Fibroblast of lung (primary cell): ENCODE measurements around the gene FTCDNL1.

Experiments
- CTCF ChIP-seq, 2 donors: IDR thresholded peaks in 1 of 2; conservative IDR thresholded peaks in 1 of 2; 1 replicate in 1 of 2; 2 replicates in 1 of 2; pipeline ENCODE4 v1.5.1; 2011 to 2012; ENCODE audit warnings: low read length in 2 of 2, control low read depth in 1 of 2, inconsistent platforms in 1 of 2, low read depth in 1 of 2, mild to moderate bottlenecking in 1 of 2
- EZH2 ChIP-seq: IDR thresholded peaks from 2 replicates; pipeline ENCODE4 v1.5.1; 2012; ENCODE audit warnings: low read length, control low read depth, mild to moderate bottlenecking; ENCODE audit errors: missing control alignments

- no peak for TF ChIP-seq CTCF (conservative IDR thresholded peaks at IDR 0.05 in 1 of 2, IDR thresholded peaks at IDR 0.05 in 1 of 2; ENCODE audit: low read depth in 1 of 2, low read length in 2 of 2)
- TF ChIP-seq EZH2, result no peak
Observed at GRCh38 chr2:199807966-199808365, 43.0 kb downstream of the FTCDNL1 start.
